Muscle layer of colon (tissue), 2 donors: ENCODE results near the gene CD200.
"Not testable (repeated sequence)": the region's sequence is repeated elsewhere in the genome, so short reads cannot be mapped to it uniquely, and the experiment has no call there.

Experiments
- H3K27ac ChIP-seq: one replicate; pipeline ENCODE4 v1.7.0; 2013; ENCODE audit warnings: low read depth, mild to moderate bottlenecking, low read length, moderate library complexity
- H3K27me3 ChIP-seq, 2 donors: one replicate each; pipeline ENCODE4 v1.7.0; 2013; ENCODE audit warnings: low read length in 2 of 2, mild to moderate bottlenecking in 2 of 2; ENCODE audit not compliant: insufficient read depth in 2 of 2, control insufficient read depth in 1 of 2
- H3K36me3 ChIP-seq: one replicate; pipeline ENCODE4 v1.7.0; 2013; ENCODE audit warnings: mild to moderate bottlenecking, low read length; ENCODE audit not compliant: insufficient read depth
- H3K4me1 ChIP-seq: one replicate; pipeline ENCODE4 v1.7.0; 2013; ENCODE audit warnings: mild to moderate bottlenecking, low read length; ENCODE audit not compliant: insufficient read depth
- H3K4me3 ChIP-seq, 2 donors: one replicate each; pipeline ENCODE4 v1.7.0; 2013; ENCODE audit warnings: low read length in 2 of 2, low read depth in 1 of 2, mild to moderate bottlenecking in 1 of 2, moderate library complexity in 1 of 2
- H3K9ac ChIP-seq: one replicate; pipeline ENCODE4 v1.7.0; 2013; ENCODE audit warnings: low read length
- H3K9me3 ChIP-seq: one replicate; pipeline ENCODE4 v1.7.0; 2013; ENCODE audit warnings: mild to moderate bottlenecking, low read length
- donor health status: abdominal sarcoma.
- donor health status: Adenocarcinoma of cecum.

The CD200 gene

GRCh38 chr3:112393360-112393728 lies 60.4 kb downstream of the CD200 start:
- Histone ChIP-seq H3K36me3 (no peaks in the 10 kb centered on the region), H3K9ac (no peak overlapping the region), H3K9me3 (no peaks in the 10 kb centered on the region), H3K4me1 (peaks cover 32% of the 10 kb centered on the region), H3K4me3 (no peak overlapping the region), H3K27ac (peak overlapping the region; percentile 28), H3K27me3 (no peaks in the 10 kb centered on the region)

- peak overlapping the region; percentile 28 for H3K27ac ChIP-seq
Measured at GRCh38 chr3:112394003-112394640, 61.2 kb downstream of the CD200 start.

DNA sequence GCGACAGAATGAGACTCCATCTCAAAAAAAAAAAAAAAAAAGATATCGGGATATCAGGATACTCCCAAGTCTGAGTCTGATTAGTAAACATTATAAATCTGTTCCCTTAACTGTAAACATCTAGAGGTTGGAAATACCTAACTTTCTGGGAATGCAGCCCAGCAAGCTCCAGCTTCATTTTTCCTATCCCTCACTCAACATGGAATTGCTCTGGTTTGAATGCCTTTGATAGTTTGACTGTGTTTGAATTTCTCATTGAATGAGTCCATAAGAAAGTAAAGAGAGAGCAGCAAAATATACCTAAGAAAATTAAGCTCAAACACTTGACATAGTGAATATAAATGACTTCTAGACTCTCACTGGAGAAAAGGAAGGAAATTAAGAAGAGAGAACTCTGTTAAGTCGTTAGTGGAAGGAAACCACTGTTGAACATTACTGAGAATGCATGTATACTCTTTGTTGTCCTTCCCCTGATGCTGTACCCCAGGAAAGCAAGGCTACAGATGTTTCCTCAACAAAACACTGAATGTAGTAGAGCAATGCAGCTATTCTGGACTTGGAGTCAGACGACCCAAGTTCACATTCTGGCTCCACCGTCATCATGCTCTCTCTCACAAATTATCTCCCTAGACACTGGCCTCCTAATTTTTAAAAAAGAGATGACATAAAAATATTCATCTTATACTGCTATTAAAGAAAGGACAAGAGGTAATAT lies 62.4 kb downstream of the CD200 start:
- no peaks in the 10 kb centered on the region for H3K27me3 ChIP-seq
- H3K4me1 ChIP-seq, result peaks cover 32% of the 10 kb centered on the region
- no peak overlapping the region for H3K9ac ChIP-seq
- H3K4me3 ChIP-seq, result no peak overlapping the region
- H3K36me3 ChIP-seq, result no peaks in the 10 kb centered on the region
- no peaks in the 10 kb centered on the region for H3K9me3 ChIP-seq
- peak overlapping the region; percentile 35 for H3K27ac ChIP-seq

More at GRCh38 chr3:112394003-112394640, 61.2 kb downstream of the CD200 start:
- H3K4me3 ChIP-seq, result peak overlapping the region in 1 of 2 donors; percentile 24
- no peaks in the 10 kb centered on the region for H3K27me3 ChIP-seq
- H3K9me3 ChIP-seq, result no peaks in the 10 kb centered on the region
- H3K9ac ChIP-seq, result no peak overlapping the region
- H3K36me3 ChIP-seq, result no peaks in the 10 kb centered on the region
- peaks cover 32% of the 10 kb centered on the region for H3K4me1 ChIP-seq

DNA sequence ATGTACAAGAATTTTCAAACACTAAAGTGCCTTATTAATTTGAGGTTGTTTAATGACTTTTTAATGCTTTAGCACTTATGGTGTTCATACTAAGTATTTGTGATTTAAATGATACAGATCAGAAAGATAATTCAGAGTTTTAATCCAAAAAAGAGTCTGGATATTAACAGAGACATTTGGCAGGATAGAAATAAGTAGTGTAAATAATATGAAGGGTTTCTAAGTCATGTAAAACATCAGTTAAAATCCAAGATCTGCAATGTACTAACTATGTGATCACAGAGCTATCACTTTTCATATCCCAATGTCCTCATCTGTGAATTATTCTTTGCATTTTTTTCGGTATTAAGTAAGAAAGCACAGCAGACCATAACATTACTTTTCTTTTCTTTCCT lies 62.9 kb downstream of the CD200 start:
- Histone ChIP-seq H3K9ac (no peak overlapping the region), H3K36me3 (no peaks in the 10 kb centered on the region), H3K4me1 (peaks cover 30% of the 10 kb centered on the region), H3K27me3 (no peaks in the 10 kb centered on the region), H3K27ac (no peak overlapping the region), H3K4me3 (no peak overlapping the region), H3K9me3 (no peaks in the 10 kb centered on the region)

GRCh38 chr3:112397556-112397955 lies 64.6 kb downstream of the CD200 start:
- no peaks in the 10 kb centered on the region for H3K9me3 ChIP-seq
- H3K4me1 ChIP-seq, result peaks cover 21% of the 10 kb centered on the region
- no peak overlapping the region for H3K4me3 ChIP-seq
- H3K36me3 ChIP-seq, result no peaks in the 10 kb centered on the region
- H3K9ac ChIP-seq, result no peak overlapping the region
- H3K27me3 ChIP-seq, result no peaks in the 10 kb centered on the region
- no peak overlapping the region for H3K27ac ChIP-seq

- H3K27me3 ChIP-seq, result no peaks in the 10 kb centered on the region
- H3K9ac ChIP-seq, result no peak overlapping the region
- H3K4me1 ChIP-seq, result peaks cover 17% of the 10 kb centered on the region
- no peak overlapping the region for H3K4me3 ChIP-seq
- H3K27ac ChIP-seq, result no peak overlapping the region
- no peaks in the 10 kb centered on the region for H3K9me3 ChIP-seq
- H3K36me3 ChIP-seq, result no peaks in the 10 kb centered on the region
Measured at GRCh38 chr3:112399064-112399463, 66.1 kb downstream of the CD200 start.

DNA sequence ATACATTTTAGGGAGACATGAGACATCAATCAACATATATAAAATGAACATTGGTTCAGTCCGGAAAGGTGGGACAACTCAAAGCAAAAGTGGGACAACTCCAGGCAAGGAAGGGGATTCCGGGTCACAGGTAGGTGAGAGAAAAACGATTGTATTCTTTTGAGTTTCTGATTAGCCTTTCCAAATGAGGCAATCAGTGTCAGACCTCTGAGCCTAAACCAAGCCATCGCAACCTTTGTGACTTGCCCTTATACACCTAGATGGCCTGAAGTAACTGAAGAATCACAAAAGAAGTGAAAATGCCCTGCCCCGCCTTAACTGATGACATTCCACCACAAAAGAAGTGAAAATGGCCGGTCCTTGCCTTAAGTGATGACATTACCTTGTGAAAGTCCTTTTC lies 66.6 kb downstream of the CD200 start:
- not testable (repeated sequence) for H3K4me3 ChIP-seq, H3K9ac ChIP-seq, H3K36me3 ChIP-seq, H3K27ac ChIP-seq, H3K9me3 ChIP-seq, H3K27me3 ChIP-seq
- peaks cover 17% of the 10 kb centered on the region for H3K4me1 ChIP-seq

- H3K36me3 ChIP-seq, H3K9ac ChIP-seq, H3K27me3 ChIP-seq, H3K4me3 ChIP-seq, H3K27ac ChIP-seq, H3K9me3 ChIP-seq: not testable (repeated sequence)
- H3K4me1 ChIP-seq, result peaks cover 12% of the 10 kb centered on the region
Measured at GRCh38 chr3:112400317-112400716, 67.4 kb downstream of the CD200 start.

DNA sequence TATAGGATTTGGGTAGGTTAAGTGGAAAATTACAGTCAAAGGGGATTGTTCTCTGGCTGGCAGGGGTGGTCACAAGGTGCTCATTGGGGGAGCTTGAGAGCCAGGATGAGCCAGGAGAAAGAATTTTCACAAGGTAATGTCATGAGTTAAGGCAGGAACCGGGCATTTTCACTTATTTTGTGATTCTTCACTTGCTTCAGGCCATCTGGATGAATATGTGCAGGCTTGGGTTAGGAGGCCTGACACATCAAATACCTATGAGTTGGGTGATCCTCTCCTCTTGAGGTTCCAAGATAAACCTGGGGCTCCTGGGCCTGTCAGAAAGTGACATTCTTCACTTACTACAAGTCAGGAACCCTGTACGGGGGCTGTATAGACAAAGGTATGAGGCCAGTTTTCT lies 68.7 kb downstream of the CD200 start:
- H3K27me3 ChIP-seq, result no peaks in the 10 kb centered on the region

GRCh38 chr3:112403103-112403502 lies 70.1 kb downstream of the CD200 start:
- Histone ChIP-seq H3K9ac (no peak overlapping the region), H3K9me3 (no peaks in the 10 kb centered on the region), H3K4me1 (no peaks in the 10 kb centered on the region), H3K27me3 (no peaks in the 10 kb centered on the region), H3K4me3 (no peak overlapping the region), H3K36me3 (no peaks in the 10 kb centered on the region), H3K27ac (no peak overlapping the region)

More for the DNA sequence above, 68.7 kb downstream of the CD200 start:
- Histone ChIP-seq H3K9me3 (no peaks in the 10 kb centered on the region), H3K27ac (no peak overlapping the region), H3K36me3 (no peaks in the 10 kb centered on the region), H3K4me3 (no peak overlapping the region), H3K9ac (no peak overlapping the region), H3K4me1 (no peaks in the 10 kb centered on the region)

DNA sequence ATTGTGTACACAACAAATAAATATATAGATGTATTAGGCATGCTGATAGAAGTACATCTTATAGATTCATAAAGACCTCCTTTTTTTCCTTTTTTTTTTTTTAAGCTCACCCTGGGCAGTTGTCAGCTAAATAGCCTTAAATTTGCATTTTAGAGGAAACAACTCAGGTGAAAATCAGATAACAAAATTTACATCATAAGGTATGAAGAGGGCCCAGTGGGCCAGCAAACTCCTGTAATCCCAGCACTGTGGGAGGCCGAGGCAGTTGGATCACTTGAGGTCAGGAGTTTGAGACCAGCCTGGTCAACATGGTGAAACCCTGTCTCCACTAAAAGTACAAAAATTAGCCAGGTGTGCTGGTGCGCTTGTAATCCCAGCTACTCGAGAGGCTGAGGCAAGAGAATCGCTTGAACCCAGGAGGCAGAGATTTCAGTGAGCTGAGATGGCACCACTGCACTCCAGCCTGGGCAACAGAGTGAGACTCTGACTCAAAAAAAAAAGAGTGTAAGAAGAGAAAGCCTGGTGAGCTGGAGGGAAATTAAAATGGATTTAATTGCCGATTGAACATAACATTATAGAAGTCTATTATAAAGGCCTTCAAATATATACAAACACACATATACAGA lies 72.1 kb downstream of the CD200 start:
- H3K4me3 ChIP-seq, H3K9ac ChIP-seq, H3K4me1 ChIP-seq, H3K27me3 ChIP-seq, H3K9me3 ChIP-seq, H3K36me3 ChIP-seq, H3K27ac ChIP-seq: not testable (repeated sequence)
